GM18868 (cell line): Measurements from ENCODE around the gene PHTF1.

Experiments
- ATAC-seq: cut with Tn5 transposase; IDR thresholded peaks from one replicate; pipeline ENCODE4 v1.9.1; 2021; ENCODE audit warnings: mild to moderate bottlenecking, moderate library complexity; ENCODE audit not compliant: unreplicated experiment

Gene PHTF1

DNA sequence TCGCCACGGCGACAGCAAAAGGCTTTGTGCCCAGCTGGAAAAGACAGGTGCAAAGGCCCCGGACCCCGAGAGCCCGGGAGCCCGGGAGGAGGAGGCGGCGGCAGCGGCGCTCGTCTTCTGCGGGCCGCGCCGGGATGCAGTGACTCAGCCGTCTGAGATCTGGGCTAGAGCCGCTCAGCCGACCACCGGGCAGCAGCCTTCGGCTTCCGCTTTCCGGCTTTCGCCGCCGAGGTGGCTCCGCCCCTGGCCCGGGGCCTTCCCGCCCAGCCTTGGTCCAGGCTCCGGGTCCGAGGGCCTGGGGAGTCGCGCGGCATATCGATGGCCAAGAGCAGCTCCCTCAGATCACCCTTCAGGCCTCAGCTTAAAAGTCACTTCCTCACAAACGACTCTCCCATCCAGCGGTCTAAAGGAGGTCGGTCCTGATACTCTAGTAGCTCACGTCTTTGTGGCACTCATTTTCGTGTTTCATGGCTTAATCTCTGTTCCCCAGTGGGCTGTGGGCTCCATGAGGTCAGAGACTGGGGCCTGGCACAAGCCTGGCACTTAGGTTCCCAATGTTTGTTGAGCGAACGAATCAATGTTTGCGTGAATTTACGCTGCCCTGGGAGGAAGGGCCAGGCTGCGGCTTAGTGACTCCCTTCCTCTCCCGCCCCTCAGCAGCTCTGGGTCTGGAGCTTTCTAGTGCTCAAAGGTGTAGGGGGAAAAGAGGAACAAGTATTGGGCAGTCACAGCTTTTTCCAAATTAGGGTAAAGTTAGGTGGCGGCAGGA lies at the start of gene PHTF1:
PHTF1 (minus strand) TSS at position 154 of the 769 bp plus-strand sequence. CDS start 783 bp downstream, outside the sequence.
- peak; percentile 86 for ATAC-seq

DNA sequence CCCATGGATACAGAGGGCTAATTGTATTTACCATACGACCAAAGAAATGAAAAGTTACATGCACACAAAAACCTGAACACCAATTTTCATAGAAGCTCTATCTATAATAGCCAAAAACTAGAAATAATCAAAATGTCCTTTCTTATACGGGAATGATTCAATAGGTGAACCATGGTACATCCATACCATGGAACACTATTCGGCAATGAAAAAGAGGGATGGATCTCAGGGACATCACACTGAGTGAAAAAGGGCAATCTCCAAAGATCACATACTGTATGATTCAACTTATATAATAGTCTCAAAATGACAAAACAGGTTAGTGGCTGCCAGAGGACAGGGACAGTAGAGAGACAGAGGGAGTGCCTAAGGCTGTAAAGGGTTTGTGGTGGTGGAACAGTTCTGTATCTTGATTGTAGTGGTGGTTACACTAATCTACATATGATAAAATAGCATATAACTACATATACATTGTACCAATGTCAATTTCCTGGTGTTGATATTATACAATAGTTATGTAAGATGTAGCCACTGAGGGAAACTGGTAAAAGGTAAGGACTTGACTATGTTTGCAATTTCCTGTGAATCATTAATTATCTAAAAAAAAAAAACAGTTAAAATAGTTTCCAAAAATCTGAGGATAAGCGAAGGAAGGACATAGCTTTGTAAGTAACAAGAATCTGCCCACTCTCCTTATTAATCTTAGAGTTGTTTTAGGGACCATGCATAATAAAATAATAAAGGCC lies 49.3 kb upstream of the PHTF1 start:
- ATAC-seq = no peak

DNA sequence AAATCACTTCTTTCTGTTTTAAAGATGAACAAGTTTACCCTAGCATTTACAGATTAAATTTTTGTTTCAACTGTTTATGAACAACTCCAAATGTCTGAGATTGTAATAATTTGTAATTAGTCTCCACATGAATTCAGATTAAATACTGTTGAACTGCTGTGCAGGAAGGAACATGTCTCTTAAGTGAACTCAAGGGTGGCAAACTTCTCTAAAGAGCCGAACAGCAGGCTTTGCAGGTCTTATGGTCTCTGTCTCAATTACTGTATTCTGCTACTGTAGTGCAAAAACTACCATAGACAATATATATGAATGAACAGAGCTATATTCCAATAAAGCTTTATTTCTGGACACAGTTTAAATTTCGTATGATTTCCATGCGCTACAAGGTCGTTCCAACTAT lies 46.4 kb upstream of the PHTF1 start:
- ATAC-seq = no peak

DNA sequence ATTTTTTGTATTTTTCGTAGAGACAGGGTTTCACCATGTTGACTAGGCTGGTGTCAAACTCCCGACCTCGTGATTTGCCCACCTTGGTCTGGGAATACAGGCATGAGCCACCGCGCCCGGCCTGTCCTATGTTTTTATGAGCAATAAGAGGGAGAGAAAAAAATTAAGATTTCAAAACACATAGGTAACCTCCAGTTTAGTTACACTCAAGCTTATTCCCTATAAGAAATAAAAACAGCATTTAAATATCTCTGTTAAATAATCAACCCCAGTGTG lies 45.9 kb upstream of the PHTF1 start:
- no peak for ATAC-seq

DNA sequence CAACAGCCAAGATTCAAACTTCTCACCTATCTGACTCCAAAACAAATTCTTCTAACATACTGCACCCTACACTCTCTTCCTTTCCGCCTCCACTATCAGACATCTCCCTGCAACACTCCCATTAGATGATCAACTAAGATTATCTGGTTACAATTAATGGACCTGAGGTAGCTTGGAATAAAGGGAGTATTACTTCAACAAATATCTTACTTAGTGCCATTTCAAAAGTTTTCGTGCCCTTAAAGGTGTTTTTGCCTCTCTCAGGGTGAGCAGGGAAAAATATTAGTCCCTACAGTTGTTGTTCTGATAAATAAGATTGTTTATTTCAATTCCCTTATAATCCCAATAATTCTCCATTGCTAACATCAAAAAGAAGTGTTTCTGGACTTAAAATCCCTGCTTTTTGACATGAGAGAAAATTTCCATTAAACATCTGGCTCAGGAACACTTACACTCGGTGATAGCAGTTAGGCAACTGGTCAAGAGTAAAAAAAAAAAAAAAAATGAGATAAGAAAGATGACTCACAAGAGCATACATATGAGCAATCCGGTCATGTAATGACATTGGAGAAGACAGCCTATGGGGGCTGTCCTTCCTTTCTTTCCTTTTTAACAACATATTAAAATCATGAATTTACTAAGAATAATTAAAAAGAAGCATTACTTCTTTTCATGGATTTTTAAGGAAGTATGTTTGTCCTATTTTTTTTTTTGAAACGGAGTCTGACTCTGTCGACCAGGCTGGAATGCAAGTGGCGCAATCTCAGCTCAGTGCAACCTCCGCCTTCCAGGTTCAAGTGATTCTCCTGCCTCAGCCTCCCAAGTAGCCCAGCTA lies 45.4 kb upstream of the PHTF1 start:
- no peak for ATAC-seq

DNA sequence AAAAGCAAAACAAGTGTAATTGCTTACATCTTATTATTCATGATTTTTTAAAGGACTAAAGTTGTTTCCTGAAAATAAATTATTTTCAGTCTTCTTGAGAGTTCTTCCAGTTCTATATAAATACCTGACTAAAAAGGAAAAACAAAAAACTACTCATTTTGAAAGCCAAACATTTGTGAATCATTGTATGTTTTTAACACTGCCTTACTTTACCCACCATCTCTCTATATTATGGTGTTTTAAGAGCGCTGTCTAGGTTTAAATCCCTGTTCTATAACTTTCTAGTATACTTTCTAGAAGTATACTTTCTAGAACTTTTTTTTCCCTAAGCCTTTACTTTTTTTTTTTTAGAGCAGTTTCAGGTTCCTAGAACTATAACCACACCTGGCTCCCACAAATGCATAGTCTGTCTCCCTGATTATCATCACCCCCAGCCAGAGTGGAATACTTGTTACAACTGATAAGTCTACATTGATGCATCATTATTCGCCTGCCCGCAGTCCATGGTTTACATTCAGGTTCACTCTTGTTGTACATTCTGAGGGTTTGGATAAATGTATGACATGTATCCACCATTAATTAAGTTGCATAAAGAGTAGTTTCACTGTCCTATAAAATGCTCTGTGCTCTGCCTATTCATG lies 43.2 kb upstream of the PHTF1 start:
- ATAC-seq = no peak

DNA sequence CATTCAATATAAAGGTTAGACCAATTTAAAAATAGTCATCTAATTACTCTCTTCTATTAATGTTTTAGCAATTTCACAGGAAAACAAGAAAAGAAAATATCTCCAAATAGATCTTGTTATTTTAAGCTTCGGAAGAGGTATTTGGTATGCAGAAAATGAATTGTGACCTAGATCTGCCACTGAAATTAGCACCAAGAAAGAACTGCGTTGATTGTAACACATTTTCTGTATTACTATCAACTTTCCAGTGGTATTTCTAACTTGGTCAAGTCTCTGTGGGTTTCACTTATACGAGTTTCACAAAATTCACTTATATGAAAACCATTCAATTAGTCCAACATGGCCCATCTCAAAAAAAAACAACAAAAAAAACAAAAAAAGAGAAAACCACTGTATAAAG lies 41.2 kb upstream of the PHTF1 start:
- no peak for ATAC-seq

DNA sequence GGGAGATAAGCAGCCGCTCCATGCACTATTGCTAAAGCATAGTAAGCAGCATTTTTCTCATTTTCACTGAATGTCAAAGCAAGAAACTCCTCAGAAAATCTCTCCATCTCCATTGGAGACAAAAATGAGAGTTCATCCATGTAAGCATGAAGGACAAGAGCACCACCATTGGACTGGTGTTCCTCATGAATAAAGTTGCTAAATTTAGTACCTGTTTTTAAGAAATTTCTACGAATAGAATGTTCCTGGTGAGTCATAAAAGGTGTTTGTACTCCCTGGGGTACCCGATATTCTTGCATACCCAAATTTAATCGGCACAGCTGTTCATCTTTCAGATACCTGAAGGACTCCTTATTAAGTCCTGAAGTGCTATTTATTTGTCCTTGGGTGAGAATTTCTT lies 38.2 kb upstream of the PHTF1 start:
- no peak for ATAC-seq

DNA sequence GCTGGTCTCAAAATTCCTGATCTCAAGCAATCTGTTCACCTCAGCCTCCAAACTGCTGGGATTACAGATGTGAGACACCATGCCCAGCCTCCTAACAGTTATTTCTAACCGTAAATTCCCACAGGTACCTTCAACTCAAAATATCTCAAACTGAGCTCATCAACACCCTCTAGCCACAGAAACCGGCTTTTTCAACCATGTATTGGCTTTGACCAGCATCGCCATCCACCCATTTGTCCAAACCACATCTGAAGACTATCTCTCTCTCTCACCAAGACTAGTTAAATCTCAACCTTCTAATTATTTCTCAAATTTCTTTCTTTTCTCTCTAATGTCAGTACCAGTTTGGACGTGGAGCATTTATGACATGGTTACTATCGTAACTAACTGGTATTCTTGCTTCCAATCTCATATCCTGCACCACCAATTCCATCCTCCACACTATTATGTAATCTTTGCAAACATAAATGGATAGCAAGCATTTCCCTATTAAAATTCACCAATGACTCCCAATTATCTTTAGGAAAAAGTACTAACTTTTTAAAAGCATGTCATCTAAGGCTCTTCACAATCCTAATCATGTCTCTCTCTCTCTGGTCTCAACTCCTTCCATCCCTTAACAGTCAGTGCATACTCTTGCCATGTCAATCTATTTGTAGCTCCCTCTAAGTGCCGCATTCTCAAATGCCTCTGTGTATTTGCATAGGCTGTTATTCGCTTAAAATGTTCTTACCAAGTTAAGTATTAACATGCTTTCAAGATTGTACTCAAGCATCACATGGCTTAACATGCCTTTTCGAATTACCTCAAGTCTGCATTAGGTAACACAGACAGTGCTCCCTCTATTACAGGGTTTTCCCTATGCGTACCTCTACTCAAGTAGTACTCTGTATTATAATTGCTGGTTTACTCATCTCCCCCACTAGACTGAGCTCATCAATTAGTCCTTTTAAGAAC lies 34.9 kb upstream of the PHTF1 start:
- no peak for ATAC-seq

DNA sequence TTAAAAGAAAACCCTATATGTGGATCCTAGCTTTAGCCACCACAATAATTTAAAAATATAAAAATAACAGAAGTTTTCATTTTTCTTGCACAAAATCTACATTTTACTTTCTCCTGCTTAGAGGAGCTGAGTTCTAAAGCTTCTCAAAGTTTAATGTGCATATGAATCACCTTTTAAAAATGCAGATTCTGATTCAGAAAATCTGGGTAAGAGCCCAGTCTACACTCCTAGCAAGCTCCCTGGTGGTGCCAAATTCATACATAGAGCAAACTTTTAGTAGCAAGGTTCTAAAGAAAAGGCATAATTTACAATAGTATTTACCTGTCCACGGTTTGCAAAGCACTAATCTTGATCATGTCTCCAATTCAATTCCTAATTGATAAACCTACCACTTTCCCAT lies 33.7 kb upstream of the PHTF1 start:
- ATAC-seq = no peak

DNA sequence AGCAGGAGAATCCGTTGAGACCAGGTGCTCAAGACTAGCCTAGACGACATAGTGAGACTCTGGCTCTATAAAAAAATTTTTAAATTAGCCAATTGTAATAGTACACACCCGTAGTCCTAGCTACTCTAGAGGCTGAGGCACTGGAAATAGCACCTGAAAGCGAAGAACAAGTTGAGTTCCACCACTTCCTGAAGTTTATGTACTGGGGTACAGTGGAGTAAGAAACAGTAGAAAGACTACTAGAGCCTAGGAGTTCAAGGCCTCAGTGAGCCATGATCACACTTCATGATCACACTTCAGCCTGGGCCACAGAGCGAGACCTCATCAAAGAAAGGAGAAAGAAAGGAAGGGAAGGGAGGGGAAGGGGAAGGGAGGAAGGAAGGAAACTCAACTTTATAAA lies 33.2 kb upstream of the PHTF1 start:
- ATAC-seq = no peak

DNA sequence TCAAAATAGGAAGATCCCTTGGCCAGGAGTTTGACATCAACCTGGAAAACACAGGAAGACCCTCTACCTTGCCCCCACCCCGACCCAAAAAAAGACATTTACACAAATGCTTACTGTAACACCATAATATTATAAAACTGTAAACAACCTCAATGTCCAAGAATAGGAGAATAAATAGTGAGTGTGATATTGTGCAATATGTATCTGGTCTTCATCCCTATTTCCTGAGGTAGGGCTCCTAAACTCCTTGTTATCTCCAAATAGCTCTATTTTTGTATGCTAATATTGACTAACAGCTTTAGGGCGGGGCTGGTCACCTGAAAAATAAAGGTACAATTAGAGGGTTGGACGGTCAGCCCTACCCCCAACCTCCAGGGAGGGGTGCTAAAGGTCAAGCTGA lies 29.5 kb upstream of the PHTF1 start:
- ATAC-seq = no peak

DNA sequence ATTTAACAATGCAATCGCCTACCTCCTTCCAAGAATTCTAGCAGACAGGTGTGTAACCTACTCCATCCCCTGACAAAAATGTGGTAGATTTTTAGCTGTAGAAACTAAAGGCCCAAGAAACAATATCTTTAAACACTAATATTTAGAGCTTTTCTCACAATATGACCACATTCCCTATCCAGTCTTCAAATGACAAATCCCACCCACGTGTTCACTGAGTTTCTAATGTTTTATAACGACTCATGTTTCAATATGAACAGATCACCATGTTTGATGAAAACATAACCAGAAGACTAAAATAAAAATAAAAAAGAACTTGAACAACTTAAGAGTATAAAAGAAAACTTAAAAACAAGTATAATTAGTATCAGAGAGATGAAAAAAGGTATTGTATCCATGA lies 28.4 kb upstream of the PHTF1 start:
- ATAC-seq = no peak

DNA sequence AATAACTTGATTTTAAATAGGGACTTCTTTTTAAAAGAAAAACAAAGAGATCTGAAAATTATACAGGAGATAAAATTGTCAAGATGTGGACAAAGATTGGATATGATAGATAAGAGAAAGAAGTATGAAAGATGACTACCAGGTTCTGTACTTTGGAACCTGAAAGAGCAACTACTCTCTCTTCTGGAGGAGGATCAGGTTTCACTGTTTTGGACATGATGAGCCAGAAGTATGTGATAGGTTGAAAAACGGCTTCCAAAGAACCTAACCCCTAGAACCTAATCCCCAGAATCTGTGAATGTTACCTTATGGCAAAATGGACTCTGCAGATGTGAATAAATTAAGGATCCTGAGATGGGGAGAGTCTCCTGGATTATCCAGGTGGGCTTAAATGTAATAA lies 26.8 kb upstream of the PHTF1 start:
- ATAC-seq = no peak

DNA sequence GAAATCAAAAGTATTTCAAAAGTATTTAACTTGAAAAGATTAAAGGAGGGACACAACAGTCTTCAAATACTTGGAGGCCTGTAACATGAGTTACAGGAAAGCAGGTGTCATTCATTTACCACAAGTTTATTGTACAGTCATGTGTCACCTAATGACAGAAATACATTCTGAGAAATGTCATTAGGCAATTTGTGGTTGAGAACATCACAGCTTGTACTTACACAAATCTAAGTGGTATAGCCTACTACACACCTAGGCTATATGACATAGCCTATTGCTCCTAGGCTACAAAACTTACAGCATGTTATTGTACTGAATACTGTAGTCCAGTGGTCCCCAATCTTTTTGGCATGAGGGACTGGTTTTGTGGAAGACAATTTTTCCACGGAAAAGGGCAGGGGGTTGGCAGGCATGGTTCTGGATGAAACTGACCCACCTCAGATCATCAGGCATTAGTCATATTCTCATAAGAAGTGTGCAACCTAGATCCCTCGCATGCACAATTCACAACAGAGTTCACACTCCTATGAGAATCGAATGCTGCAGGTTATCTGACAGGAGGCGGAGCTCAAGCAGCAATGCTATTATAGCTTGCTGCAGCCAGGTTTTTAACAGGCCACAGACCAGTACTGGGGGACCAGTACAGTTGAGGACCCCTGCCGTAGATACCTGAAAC lies 25.0 kb upstream of the PHTF1 start:
- ATAC-seq = peak; percentile 80

DNA sequence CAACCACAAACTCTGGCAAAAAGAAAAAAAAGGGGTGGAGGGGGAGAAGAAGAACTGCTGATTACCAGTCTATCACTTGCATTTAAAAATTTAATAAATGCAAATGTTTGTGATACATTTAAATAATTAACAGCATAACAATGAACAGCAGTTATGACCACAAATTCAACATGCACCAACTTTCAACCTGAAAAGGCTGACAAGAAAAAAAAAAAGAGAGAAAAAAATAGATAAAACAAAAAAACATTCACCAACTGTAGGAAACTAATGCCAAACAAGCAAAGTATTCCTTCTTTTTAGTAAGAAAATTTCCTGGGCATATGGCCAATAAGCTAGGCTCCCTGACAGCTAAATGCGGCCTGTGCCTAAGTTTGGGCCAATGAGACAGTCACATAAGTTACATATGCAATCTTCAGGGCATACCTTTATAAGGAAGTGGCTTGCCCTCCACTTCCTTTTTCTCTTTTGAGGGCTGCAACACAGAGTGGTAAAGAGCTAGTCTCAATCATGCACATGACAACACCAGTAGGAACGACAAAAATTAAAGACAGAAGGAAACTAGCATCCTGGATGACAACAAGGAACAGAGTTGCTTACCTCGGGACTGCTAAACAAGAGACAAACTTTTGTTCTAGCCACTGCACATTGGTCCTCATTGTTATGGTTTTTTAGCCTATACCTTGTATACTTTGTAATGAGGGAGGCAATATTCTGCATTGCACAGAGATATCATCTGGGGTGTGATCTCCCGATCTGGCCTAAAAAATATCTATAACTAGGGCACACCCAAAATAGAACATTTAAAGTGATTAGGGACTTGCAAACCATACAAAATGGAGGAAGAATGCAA lies 24.2 kb upstream of the PHTF1 start:
- ATAC-seq = peak; percentile 65

DNA sequence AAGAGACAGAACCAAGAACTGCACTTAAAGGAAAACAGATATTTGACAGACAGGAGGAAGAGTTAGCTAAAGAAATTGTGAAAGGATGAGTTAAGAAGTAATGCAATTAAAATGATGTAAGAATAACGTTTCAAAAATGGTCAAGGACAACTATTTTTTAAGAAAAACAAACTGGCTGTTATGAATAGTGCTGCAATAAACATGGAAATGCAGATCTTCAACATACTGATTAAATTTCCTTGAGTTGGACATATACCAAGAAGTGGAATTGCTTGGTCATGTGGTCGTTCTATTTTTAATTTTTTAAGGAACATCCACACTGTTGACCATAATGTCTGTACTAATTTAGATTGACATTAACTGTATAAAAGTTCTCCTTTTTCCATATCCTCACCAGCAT lies 23.1 kb upstream of the PHTF1 start:
- ATAC-seq = no peak

DNA sequence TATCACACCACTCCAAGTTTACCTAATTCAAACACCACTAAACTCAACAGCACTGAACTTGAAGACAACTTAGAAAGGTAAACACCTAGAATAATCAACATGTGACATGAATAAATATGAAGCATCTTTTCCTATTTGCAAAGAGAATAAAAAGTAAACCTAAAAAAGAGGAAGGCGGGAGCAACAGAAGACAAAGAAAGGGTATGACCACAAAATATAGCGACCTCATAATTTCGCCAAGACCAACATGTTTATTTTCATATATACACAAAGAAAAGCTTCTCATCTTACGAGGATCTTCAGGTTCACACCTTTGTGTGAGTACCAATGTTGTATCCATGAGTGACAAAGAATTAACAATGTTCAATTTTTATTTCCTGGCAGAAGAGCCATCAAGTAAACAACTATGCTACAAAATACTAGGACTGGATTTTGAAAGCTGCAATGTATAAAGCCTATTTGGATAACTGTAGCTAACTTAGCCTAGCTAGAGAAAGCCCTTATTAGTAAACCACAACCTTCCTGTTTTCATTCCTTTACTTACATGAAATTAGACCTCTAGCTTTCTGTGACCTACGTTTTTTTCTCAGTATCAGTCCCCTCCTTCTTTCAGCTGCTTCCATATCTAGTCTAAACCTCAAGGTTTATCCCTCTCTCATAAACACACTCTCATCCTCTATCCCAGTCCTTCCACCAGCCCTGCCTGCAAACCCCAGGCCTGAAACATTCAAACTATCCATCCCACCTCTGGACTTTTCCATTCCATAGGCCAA lies 21.3 kb upstream of the PHTF1 start:
- peak; percentile 46 for ATAC-seq
